Measurements from ENCODE around the gene ANKS4B. TPM values are rescaled to one million over a fixed set of nuclear protein-coding genes. Genes with fewer than 3 reads are reported as not detected.
"Not testable (repeated sequence)": the region's sequence is repeated elsewhere in the genome, so short reads cannot be mapped to it uniquely, and the experiment has no call there.

Gene ANKS4B
- total RNA-seq, 1 experiment from 2014 or later: 0.09 TPM

GRCh38 chr16:21285314-21285713 is 51.8 kb downstream of the ANKS4B start:
- H2BK12ac ChIP-seq (ENCODE audit: insufficient read length, low read depth, low read length): no peak overlapping the region
- H3K79me2 ChIP-seq (ENCODE audit: insufficient read depth, low read length): no peaks in the 10 kb centered on the region
- H3K9ac ChIP-seq (ENCODE audit: extremely low read depth, insufficient read length, low read length): no peak overlapping the region
- no peak overlapping the region for H3K23ac ChIP-seq (ENCODE audit: insufficient read length, low read depth, low read length)
- peaks cover 2% of the 10 kb centered on the region for H3K23me2 ChIP-seq (ENCODE audit: insufficient read length, low read depth, low read length, poor library complexity, severe bottlenecking)
- H2BK20ac ChIP-seq (ENCODE audit: low read depth, low read length, poor library complexity, severe bottlenecking): no peak overlapping the region
- H2BK5ac ChIP-seq (ENCODE audit: insufficient read length, low read length): no peak overlapping the region
- no peak overlapping the region for H2BK120ac ChIP-seq (ENCODE audit: low read depth, low read length, poor library complexity, severe bottlenecking)
- no peaks in the 10 kb centered on the region for H3K9me3 ChIP-seq (ENCODE audit: control insufficient read depth, low read depth, low read length)
- Mint-ChIP-seq H3K4me1 (peaks cover 10 to 14% of the 10 kb centered on the region in 2 experiments), H3K27ac (no peak overlapping the region), H3K36me3 (ENCODE audit: insufficient read depth in 1 of 3, low read depth in 3 of 3) (peaks cover 0 to 25% (median 3%) of the 10 kb centered on the region in 3 experiments; a peak in 3 of 7 replicates), H3K4me3 (no peak overlapping the region), H3K27me3 (ENCODE audit: low read depth) (peaks cover 13% of the 10 kb centered on the region), H3K9me3 (peaks cover 15 to 20% of the 10 kb centered on the region in 2 experiments)
- WGBS (ENCODE audit: extremely low coverage, insufficient read length, low lambda C conversion rate): no CpG with 5 or more reads among the region's 1 CpG
- no peak overlapping the region for H3K56ac ChIP-seq (ENCODE audit: insufficient read length, low read depth, low read length)
- no peak overlapping the region for H4K91ac ChIP-seq (ENCODE audit: insufficient read length, low read depth, low read length)
- DNase-seq: no peak
- H3K18ac ChIP-seq (ENCODE audit: insufficient read length, low read depth, low read length): no peak overlapping the region
- no peak overlapping the region for H3T11ph ChIP-seq (ENCODE audit: low read length)
- no peaks in the 10 kb centered on the region for H3K79me1 ChIP-seq (ENCODE audit: insufficient read depth, low read depth, low read length, poor library complexity, severe bottlenecking)
- H3K14ac ChIP-seq (ENCODE audit: insufficient read depth, low read length): no peak overlapping the region
- no peak overlapping the region for H2BK15ac ChIP-seq (ENCODE audit: low read depth, low read length)
- H4K8ac ChIP-seq (replicated peaks; ENCODE audit: insufficient read length, low read depth, low read length): no peak overlapping the region
- H3K27me3 ChIP-seq (ENCODE audit: insufficient read depth, low read length): no peaks in the 10 kb centered on the region
- no peaks in the 10 kb centered on the region for H4K20me1 ChIP-seq (ENCODE audit: control insufficient read depth, insufficient read depth, insufficient read length)
- H3K4me2 ChIP-seq (ENCODE audit: insufficient read depth, insufficient read length, low read length): no peak overlapping the region
- peaks cover 5% of the 10 kb centered on the region for H3K4me1 ChIP-seq (ENCODE audit: insufficient read depth, low read length)
- no peak overlapping the region for H2AK5ac ChIP-seq (ENCODE audit: insufficient read length, low read length)
- H4K5ac ChIP-seq (ENCODE audit: insufficient read length, low read depth, low read length): no peak overlapping the region
- no peak overlapping the region for H2AFZ ChIP-seq (ENCODE audit: low read length)
- no peak for TF ChIP-seq CTCF (conservative IDR thresholded peaks at IDR 0.05)
- no peak overlapping the region for H3K27ac ChIP-seq (ENCODE audit: insufficient read length, low read depth, low read length)
- H3K4ac ChIP-seq (ENCODE audit: low read depth, low read length): no peak overlapping the region

- not testable (repeated sequence) for H3K27me3 ChIP-seq (ENCODE audit: insufficient read depth, low read length); H3K9ac ChIP-seq (ENCODE audit: extremely low read depth, insufficient read length, low read length); H3K9me3 ChIP-seq (ENCODE audit: control insufficient read depth, low read depth, low read length); H3K23ac ChIP-seq (ENCODE audit: insufficient read length, low read depth, low read length); H2BK12ac ChIP-seq (ENCODE audit: insufficient read length, low read depth, low read length); H3K23me2 ChIP-seq (ENCODE audit: insufficient read length, low read depth, low read length, poor library complexity, severe bottlenecking); H3K27ac Mint-ChIP-seq; H4K20me1 ChIP-seq (ENCODE audit: control insufficient read depth, insufficient read depth, insufficient read length); H2AK5ac ChIP-seq (ENCODE audit: insufficient read length, low read length); H3K4me3 Mint-ChIP-seq; H2AFZ ChIP-seq (ENCODE audit: low read length); H4K5ac ChIP-seq (ENCODE audit: insufficient read length, low read depth, low read length); H3K4me2 ChIP-seq (ENCODE audit: insufficient read depth, insufficient read length, low read length); H2BK15ac ChIP-seq (ENCODE audit: low read depth, low read length); H4K8ac ChIP-seq (replicated peaks; ENCODE audit: insufficient read length, low read depth, low read length); H3K4ac ChIP-seq (ENCODE audit: low read depth, low read length); H2BK5ac ChIP-seq (ENCODE audit: insufficient read length, low read length); DNase-seq; H3K79me2 ChIP-seq (ENCODE audit: insufficient read depth, low read length); H3K18ac ChIP-seq (ENCODE audit: insufficient read length, low read depth, low read length); H3T11ph ChIP-seq (ENCODE audit: low read length); H3K14ac ChIP-seq (ENCODE audit: insufficient read depth, low read length); H3K4me1 ChIP-seq (ENCODE audit: insufficient read depth, low read length); H3K79me1 ChIP-seq (ENCODE audit: insufficient read depth, low read depth, low read length, poor library complexity, severe bottlenecking); H3K27ac ChIP-seq (ENCODE audit: insufficient read length, low read depth, low read length); H3K56ac ChIP-seq (ENCODE audit: insufficient read length, low read depth, low read length); H4K91ac ChIP-seq (ENCODE audit: insufficient read length, low read depth, low read length); H2BK120ac ChIP-seq (ENCODE audit: low read depth, low read length, poor library complexity, severe bottlenecking); H3K4me1 Mint-ChIP-seq; H2BK20ac ChIP-seq (ENCODE audit: low read depth, low read length, poor library complexity, severe bottlenecking)
- no CpG with 5 or more reads among the region's 3 CpGs for WGBS (ENCODE audit: extremely low coverage, insufficient read length, low lambda C conversion rate)
- Mint-ChIP-seq H3K27me3 (ENCODE audit: low read depth) (peaks cover 27% of the 10 kb centered on the region), H3K36me3 (ENCODE audit: insufficient read depth in 1 of 3, low read depth in 3 of 3) (peaks cover 0 to 25% (median 4%) of the 10 kb centered on the region in 3 experiments; a peak in 3 of 7 replicates), H3K9me3 (peaks cover 15 to 20% of the 10 kb centered on the region in 2 experiments)
Measured at GRCh38 chr16:21289789-21290188, 56.3 kb downstream of the ANKS4B start.
